HG02870 (cell line): Measurements from ENCODE around the gene THRB.

Experiments used
- ATAC-seq: cut with Tn5 transposase; IDR thresholded peaks from one replicate; pipeline ENCODE4 v1.9.1; 2021; ENCODE audit warnings: mild to moderate bottlenecking, moderate library complexity; ENCODE audit not compliant: unreplicated experiment

The THRB gene

GRCh38 chr3:24278543-24278942 is 216.1 kb downstream of the THRB start:
- ATAC-seq: no peak

- no peak for ATAC-seq
Measured at GRCh38 chr3:24273491-24273890, 221.2 kb downstream of the THRB start.

GRCh38 chr3:24272875-24273274 is 221.8 kb downstream of the THRB start:
- no peak for ATAC-seq

GRCh38 chr3:24272408-24272807 is 222.2 kb downstream of the THRB start:
- no peak for ATAC-seq

- no peak for ATAC-seq
Measured at GRCh38 chr3:24271228-24271627, 223.4 kb downstream of the THRB start.

- ATAC-seq: no peak
Measured at GRCh38 chr3:24270744-24271143, 223.9 kb downstream of the THRB start.

- ATAC-seq: no peak
Measured at GRCh38 chr3:24270204-24270691, 224.4 kb downstream of the THRB start.

GRCh38 chr3:24264748-24265158 is 229.9 kb downstream of the THRB start:
- ATAC-seq: peak; percentile 84

GRCh38 chr3:24264011-24264410 is 230.6 kb downstream of the THRB start:
- ATAC-seq: no peak

- ATAC-seq: no peak
Measured at GRCh38 chr3:24263069-24263668, 231.5 kb downstream of the THRB start.

- ATAC-seq: no peak
Measured at GRCh38 chr3:24261521-24261920, 233.1 kb downstream of the THRB start.

- no peak for ATAC-seq
Measured at GRCh38 chr3:24259901-24260512, 234.6 kb downstream of the THRB start.

- no peak for ATAC-seq
Measured at GRCh38 chr3:24258727-24259600, 235.7 kb downstream of the THRB start.

- no peak for ATAC-seq
Measured at GRCh38 chr3:24258260-24258659, 236.4 kb downstream of the THRB start.

- no peak for ATAC-seq
Measured at GRCh38 chr3:24255414-24255813, 239.2 kb downstream of the THRB start.

GRCh38 chr3:24254649-24255048 is 240.0 kb downstream of the THRB start:
- ATAC-seq: no peak

- no peak for ATAC-seq
Measured at GRCh38 chr3:24253336-24253735, 241.3 kb downstream of the THRB start.

GRCh38 chr3:24249523-24249922 is 245.1 kb downstream of the THRB start:
- ATAC-seq: no peak

- no peak for ATAC-seq
Measured at GRCh38 chr3:24245056-24245455, 249.6 kb downstream of the THRB start.

GRCh38 chr3:24244491-24244890 is 250.2 kb downstream of the THRB start:
- no peak for ATAC-seq

GRCh38 chr3:24242012-24242698 is 252.5 kb downstream of the THRB start:
- ATAC-seq: no peak
